ENCODE measurements around the gene EYS.

EYS gene

GRCh38 chr6:64973142-64973541 lies 733.9 kb downstream of the EYS start:
- DNase-seq (ENCODE audit: low read depth in 2 of 2): no peak

- no peak for DNase-seq (ENCODE audit: low read depth in 2 of 2)
These were observed 737.9 kb downstream of the EYS start for GRCh38 chr6:64969139-64969538.

GRCh38 chr6:64955435-64955848 lies 751.6 kb downstream of the EYS start:
- no peak for DNase-seq (ENCODE audit: low read depth in 2 of 2)

GRCh38 chr6:64949257-64949656 lies 757.8 kb downstream of the EYS start:
- no peak for DNase-seq (ENCODE audit: low read depth in 2 of 2)

- DNase-seq (ENCODE audit: low read depth in 2 of 2): no peak
These were observed 758.8 kb downstream of the EYS start for GRCh38 chr6:64948261-64948660.

- DNase-seq (ENCODE audit: low read depth in 2 of 2): no peak
These were observed 761.6 kb downstream of the EYS start for GRCh38 chr6:64945450-64945849.

- DNase-seq (ENCODE audit: low read depth in 2 of 2): no peak
These were observed 774.5 kb downstream of the EYS start for GRCh38 chr6:64932486-64932885.

GRCh38 chr6:64930681-64931080 lies 776.3 kb downstream of the EYS start:
- DNase-seq (ENCODE audit: low read depth in 2 of 2): no peak

GRCh38 chr6:64926051-64926450 lies 781.0 kb downstream of the EYS start:
- DNase-seq (ENCODE audit: low read depth in 2 of 2): no peak

- DNase-seq (ENCODE audit: low read depth in 2 of 2): no peak
These were observed 786.8 kb downstream of the EYS start for GRCh38 chr6:64920257-64920656.

GRCh38 chr6:64914124-64914523 lies 792.9 kb downstream of the EYS start:
- DNase-seq (ENCODE audit: low read depth in 2 of 2): no peak

GRCh38 chr6:64912966-64913365 lies 794.1 kb downstream of the EYS start:
- no peak for DNase-seq (ENCODE audit: low read depth in 2 of 2)

GRCh38 chr6:64908104-64908503 lies 798.9 kb downstream of the EYS start:
- no peak for DNase-seq (ENCODE audit: low read depth in 2 of 2)

- no peak for DNase-seq (ENCODE audit: low read depth in 2 of 2)
These were observed 802.4 kb downstream of the EYS start for GRCh38 chr6:64904616-64905015.

GRCh38 chr6:64902596-64902995 lies 804.4 kb downstream of the EYS start:
- DNase-seq (ENCODE audit: low read depth in 2 of 2): no peak

- DNase-seq (ENCODE audit: low read depth in 2 of 2): no peak
These were observed 810.1 kb downstream of the EYS start for GRCh38 chr6:64896939-64897338.

GRCh38 chr6:64895945-64896344 lies 811.1 kb downstream of the EYS start:
- DNase-seq (ENCODE audit: low read depth in 2 of 2): no peak

GRCh38 chr6:64890609-64891008 lies 816.4 kb downstream of the EYS start:
- no peak for DNase-seq (ENCODE audit: low read depth in 2 of 2)

GRCh38 chr6:64889144-64889543 lies 817.9 kb downstream of the EYS start:
- DNase-seq (ENCODE audit: low read depth in 2 of 2): no peak

- DNase-seq (ENCODE audit: low read depth in 2 of 2): no peak
These were observed 832.2 kb downstream of the EYS start for GRCh38 chr6:64874776-64875175.

- DNase-seq (ENCODE audit: low read depth in 2 of 2): no peak
These were observed 834.4 kb downstream of the EYS start for GRCh38 chr6:64872633-64873032.

- no peak for DNase-seq (ENCODE audit: low read depth in 2 of 2)
These were observed 845.9 kb downstream of the EYS start for GRCh38 chr6:64861039-64861651.

GRCh38 chr6:64860203-64860602 lies 846.8 kb downstream of the EYS start:
- DNase-seq (ENCODE audit: low read depth in 2 of 2): no peak

GRCh38 chr6:64850121-64850520 lies 856.9 kb downstream of the EYS start:
- no peak for DNase-seq (ENCODE audit: low read depth in 2 of 2)
